Measurements from ENCODE around the gene PRKN.
A peak's percentile ranks its signal among the peaks of the same experiment; 100 is the strongest.

PRKN gene

DNA sequence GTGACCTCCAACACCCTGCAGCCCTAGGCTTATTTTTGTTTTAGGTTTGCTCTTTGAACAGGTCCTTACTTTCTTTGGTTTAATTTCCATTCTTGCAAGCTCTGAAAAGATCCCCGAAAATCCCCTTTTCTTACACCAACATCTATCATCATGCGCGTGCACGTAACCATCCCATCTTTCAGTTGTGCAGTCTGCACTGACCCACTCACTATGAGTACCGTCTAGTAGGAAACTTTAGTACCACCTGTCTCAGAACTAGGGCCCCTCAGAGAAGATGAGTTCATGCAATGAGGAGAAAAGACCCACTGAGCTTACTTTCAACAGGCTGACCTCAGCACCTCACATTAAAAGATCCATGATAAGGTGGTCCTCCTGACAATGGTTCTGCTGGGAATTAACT is 1333.1 kb downstream of the PRKN start:
- TF ChIP-seq GATA3 (IDR thresholded peaks at IDR 0.05; ENCODE audit: low read depth, low read length) = no peak
- no peak for TF ChIP-seq GATA2 (IDR thresholded peaks at IDR 0.05; ENCODE audit: low read depth, low read length)

DNA sequence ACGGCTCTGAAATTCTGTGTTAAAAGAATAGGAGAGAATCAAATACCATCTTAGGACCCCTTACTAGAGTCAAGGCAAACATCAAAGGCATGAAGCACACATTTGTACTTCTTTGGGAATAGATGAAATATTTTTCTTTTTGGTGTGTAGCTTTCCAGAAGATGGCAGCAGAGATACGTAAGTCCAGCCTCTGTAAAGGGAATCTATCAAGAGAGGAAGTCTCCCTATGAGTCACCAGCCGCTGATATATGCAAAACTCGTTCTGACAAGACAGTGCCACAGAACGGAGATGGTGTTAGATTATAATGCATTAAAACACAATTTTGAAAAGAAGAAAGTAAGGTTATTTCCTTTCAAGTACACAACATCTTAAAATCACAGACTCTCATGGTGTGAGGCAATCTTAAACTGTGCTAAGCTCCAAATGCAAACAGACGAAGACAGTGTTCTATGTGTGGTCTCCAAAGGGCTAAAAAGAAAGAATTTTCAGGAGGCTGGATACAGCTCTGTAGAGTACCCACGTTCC is 1333.7 kb downstream of the PRKN start:
- TF ChIP-seq GATA2 (IDR thresholded peaks at IDR 0.05; ENCODE audit: low read depth, low read length) = peak; percentile 24; the same call in 1 of the 2 replicates
- TF ChIP-seq GATA3 (IDR thresholded peaks at IDR 0.05; ENCODE audit: low read depth, low read length) = no peak

DNA sequence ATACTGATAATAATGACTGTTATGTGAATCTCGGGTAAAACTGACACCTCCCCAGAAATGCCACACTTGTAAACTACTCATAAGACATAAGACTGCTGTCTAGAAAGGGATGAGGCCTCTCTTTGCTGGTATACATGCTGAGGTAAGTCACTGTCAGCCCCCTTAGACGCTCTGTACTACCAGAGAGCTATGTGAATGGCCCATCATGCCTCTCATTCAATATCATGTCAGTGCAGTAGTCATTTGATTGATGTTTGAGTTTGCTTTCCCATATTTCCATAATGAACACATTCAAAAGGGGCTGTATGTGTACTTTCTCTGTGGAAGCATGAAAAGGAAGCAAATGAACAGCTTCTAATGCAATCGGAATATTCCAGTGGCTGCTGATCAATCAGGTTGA is 1334.3 kb downstream of the PRKN start:
- no peak for TF ChIP-seq GATA3 (IDR thresholded peaks at IDR 0.05; ENCODE audit: low read depth, low read length)
- TF ChIP-seq GATA2 (IDR thresholded peaks at IDR 0.05; ENCODE audit: low read depth, low read length) = no peak

DNA sequence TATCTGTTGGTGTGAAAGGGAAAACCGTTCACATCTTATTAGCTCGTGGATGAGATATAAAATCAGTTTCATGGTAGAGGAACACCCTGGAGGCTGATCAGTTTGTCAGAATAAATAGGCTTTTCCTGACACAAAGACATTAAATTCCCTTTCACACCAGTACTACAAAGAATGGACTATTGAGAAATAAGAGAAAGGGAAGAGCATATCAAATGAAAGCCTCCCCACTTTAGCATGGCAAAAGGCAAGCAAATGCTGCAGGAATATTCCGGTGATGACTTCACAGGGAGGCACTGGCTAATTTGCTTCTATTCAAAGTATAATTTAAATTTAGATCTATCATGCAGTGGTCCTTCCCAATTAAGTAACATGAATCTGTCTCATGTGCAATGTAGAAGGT is 1337.8 kb downstream of the PRKN start:
- TF ChIP-seq GATA2 (IDR thresholded peaks at IDR 0.05; ENCODE audit: low read depth, low read length) = no peak
- TF ChIP-seq GATA3 (IDR thresholded peaks at IDR 0.05; ENCODE audit: low read depth, low read length) = no peak

DNA sequence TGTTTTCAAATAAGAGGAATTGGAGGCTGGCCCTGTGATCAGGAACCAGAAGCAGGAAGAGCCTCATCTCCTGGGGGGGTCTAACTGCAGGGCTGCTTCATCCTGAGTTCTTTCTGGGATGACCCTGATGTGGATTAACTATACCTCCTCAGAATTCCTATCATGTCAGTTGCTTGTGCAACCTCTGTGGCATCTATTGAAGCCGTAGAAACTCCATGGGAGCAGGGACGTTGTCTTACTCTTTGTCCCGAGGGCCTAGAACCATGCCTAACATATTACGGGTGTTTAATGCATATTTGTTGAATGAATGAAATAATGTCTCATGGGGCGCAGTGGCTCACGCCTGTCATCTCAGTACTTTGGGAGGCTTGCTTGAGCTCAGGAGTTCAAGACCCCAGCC is 1343.6 kb downstream of the PRKN start:
- TF ChIP-seq GATA3 (IDR thresholded peaks at IDR 0.05; ENCODE audit: low read depth, low read length) (no peak), GATA2 (IDR thresholded peaks at IDR 0.05; ENCODE audit: low read depth, low read length) (no peak)

DNA sequence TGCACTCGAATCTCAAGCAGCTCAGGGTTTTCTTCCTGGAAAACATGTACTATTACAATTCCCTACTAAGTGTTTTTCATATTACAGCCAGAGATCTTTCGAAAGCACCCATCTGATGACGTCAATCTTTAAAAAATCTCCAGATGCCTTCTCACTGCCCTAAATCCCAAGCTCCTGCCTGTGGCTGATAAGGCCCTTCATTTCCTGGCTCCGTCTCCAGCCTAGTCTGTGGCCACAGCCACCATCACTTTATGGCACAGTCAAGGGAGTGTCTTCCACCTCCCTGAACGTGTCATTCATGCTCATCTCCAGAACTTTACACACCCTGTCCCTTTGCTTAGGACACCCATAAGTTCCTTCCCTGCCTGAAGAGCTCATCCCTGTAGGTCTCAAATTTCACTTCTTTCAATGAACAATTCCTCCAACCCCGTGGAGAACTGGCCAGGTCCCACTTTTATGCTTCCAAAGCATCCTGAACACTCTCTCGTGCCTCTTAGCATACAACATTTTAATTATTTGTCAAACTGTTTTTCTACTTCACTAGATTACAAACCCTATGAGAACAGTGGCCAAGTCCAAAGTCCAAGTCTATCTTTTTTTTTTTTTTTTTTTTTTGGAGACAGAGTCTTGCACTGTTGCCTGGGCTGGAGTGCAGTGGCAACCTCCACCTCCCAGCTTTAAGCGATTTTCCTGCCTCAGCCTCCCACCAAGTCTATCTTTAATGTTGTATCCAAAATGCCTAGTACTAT is 1347.6 kb downstream of the PRKN start:
- TF ChIP-seq GATA3 (IDR thresholded peaks at IDR 0.05; ENCODE audit: low read depth, low read length) = no peak
- TF ChIP-seq GATA2 (IDR thresholded peaks at IDR 0.05; ENCODE audit: low read depth, low read length) = no peak

DNA sequence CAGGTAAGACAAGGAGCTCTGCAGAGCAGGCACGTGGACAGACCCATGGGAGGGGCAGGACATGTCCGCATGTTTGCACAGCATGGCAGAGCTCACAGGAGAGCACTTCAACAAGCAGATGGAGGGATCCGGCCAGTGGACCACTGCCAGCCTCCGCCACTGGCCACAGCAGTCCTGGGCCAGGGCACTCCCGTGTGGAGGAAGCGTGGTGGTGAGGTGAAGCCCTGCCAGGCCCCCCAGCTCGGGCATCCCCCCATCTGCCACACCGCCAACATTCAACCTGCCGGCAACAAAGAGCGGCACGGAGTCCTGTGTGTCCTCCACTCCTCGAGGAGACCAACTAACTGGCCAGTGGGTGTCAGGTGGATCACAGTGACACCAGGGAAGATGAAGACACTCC is 1349.5 kb downstream of the PRKN start:
- TF ChIP-seq GATA2 (IDR thresholded peaks at IDR 0.05; ENCODE audit: low read depth, low read length) (no peak), GATA3 (IDR thresholded peaks at IDR 0.05; ENCODE audit: low read depth, low read length) (no peak)

DNA sequence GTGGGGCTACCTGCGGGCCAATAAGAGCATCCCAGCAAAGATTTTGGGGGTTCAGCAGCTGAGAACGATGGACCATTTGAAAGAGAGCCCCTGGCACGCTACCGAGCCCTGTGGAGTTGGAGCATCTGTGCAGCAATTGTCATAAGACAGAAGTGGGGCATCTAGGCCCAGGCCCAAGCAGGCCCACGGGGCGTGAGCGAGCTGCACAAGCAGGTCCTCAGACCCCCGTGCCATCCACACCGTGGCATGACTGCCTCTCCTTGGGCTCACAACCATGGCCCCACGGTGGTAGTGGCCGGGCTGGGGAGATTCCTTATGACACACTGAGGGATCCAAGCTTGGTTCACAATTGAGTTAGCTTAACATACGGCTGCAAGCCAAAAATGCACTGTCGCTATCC is 1350.5 kb downstream of the PRKN start:
- TF ChIP-seq GATA3 (IDR thresholded peaks at IDR 0.05; ENCODE audit: low read depth, low read length) (no peak), GATA2 (IDR thresholded peaks at IDR 0.05; ENCODE audit: low read depth, low read length) (no peak)

DNA sequence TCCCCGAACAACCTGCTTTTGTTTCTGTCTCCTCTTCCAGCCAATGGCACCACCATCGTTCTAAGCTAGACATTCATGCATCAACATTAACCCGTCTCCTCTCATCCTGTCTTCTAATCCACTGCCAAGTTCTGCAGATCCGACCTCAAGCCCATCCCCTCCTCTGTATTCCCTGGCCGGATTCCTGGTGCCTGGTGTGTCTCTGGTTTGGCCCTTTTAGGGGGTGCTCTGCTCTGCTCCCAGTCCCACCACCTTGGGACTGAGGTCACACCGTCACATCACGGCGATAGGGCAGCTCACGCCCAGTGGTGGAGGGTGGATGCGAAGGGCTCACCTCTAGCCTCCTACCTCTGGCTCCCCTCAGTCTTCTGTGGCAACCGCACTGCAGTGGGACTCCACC is 1351.2 kb downstream of the PRKN start:
- TF ChIP-seq GATA3 (IDR thresholded peaks at IDR 0.05; ENCODE audit: low read depth, low read length) = no peak
- no peak for TF ChIP-seq GATA2 (IDR thresholded peaks at IDR 0.05; ENCODE audit: low read depth, low read length)

DNA sequence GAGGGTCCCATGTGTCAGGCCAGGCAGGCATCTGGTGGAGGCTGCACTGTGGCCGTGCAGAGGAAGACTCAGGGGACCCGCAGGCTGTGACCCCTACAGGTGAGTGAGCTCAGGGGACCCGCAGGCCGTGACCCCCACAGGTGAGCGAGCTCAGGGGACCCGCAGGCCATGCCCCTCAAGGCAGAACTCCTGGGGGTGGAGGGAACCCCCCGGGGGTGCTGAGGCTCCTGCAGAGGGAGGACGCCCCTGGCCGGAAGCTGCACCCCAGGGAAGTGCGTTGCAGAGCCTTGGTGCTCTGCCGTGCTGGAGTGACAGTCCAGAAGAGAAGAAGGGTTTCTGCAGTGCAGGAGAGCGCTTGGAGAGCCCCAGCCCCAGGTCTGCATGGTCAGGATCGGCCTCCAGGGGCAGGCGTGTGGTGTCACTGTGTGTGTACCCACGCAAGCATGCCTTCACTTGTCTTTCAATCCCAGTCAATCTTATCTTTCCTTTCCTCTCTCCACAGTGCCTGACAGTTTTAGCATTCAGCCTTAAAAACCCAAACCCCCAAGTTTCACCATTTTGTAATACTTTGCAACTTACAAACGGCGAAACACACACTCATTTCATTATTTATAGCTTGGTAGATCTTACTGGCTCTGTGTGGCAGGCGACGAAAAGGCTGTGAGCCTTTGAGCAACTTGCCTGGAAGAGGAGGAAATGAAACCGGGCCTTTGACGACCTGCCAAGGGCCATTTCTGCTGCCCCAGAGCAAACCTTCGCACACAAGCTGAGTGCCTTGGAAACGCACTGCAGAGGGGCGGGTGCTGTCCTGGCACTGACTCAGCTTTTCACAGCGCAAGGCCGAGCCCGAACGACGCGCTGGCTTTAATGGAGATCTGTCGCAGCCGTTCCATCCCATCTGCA is 1352.3 kb downstream of the PRKN start:
- TF ChIP-seq GATA3 (IDR thresholded peaks at IDR 0.05; ENCODE audit: low read depth, low read length) (no peak), GATA2 (IDR thresholded peaks at IDR 0.05; ENCODE audit: low read depth, low read length) (peak; percentile 4; the same call in 1 of the 2 replicates)

DNA sequence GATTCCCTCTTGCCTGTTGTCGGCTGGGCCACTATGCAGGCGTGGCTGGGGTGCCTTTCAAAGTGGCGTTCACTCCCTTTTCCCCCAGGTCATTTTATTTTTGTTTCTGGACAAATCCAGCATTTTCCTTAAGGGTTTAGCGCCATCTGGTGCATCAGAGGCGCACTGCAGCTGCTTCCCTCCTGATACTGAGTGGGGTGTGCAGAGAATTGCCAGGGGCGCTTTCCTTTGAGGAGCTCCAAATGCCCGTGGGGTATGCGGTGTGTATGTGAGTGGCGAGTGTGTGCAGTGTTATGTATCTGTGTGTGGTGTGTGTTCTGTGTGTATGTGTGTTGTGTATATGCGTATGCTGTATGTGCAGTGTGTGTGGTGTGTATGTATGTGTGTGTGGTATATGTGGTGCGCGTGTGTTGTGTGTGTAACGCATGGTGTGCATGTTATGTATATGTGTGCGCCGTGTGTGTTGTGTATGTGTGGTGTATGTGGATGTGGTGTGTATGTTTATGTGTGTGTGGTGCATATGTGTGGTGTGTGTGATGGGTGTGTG is 1353.6 kb downstream of the PRKN start:
- no peak for TF ChIP-seq GATA3 (IDR thresholded peaks at IDR 0.05; ENCODE audit: low read depth, low read length)
- no peak for TF ChIP-seq GATA2 (IDR thresholded peaks at IDR 0.05; ENCODE audit: low read depth, low read length)

DNA sequence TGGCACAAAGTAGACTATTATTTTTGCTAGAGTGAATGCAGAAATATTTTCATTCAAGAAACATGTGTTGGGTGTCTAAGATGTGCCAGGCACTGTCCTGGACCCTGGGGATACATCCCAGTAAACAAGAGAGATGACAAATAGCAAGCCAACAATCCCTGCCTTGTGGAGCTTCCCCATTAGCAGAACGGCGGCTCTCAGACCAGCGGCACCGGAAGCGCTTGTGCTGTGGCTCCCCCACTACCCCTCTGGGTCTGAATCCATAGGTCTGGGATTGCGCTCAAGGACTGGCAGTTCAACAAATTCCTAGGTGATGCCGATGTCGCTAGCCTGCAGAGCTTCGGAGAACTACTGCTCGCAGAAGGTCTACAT is 1355.2 kb downstream of the PRKN start:
- TF ChIP-seq GATA2 (IDR thresholded peaks at IDR 0.05; ENCODE audit: low read depth, low read length) (no peak), GATA3 (IDR thresholded peaks at IDR 0.05; ENCODE audit: low read depth, low read length) (no peak)

DNA sequence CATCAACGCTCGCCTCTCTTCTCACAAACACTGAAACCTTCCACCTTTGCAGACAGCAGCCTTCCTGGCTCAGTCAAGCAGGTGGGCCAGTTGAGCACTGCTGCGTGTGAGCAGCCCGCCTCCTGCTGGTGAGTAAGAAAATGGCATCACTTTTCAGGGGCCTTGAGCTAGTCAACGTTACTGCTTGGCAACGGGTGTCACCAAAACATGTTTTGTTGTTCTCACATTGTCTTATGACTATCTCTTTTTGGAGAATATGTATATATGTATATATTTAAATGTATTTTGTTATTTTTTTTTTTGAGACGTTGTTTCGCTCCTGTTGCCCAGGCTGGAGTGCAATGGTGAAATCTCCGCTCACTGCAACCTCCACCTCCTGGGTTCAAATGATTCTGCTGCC is 1356.7 kb downstream of the PRKN start:
- TF ChIP-seq GATA2 (IDR thresholded peaks at IDR 0.05; ENCODE audit: low read depth, low read length) = no peak
- TF ChIP-seq GATA3 (IDR thresholded peaks at IDR 0.05; ENCODE audit: low read depth, low read length) = no peak

DNA sequence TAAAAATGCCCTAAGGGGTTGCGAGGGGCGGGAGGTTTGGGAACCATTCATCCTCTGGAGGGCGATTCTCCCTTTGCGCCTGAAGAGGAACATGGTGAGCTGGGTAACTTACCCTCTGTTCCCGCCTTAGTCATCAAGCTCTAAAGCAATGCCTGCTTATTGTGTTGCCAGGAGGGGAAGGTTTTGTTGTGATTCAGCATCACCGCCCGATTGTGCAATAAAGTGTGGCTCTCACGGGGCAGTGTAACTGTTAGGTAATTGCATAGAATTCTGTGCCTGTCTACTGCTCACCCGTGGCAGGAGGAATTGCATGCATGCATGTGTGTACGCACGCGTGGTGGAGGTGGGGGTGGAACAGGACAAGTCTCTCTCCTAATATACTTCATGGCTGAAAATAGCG is 1358.2 kb downstream of the PRKN start:
- TF ChIP-seq GATA3 (IDR thresholded peaks at IDR 0.05; ENCODE audit: low read depth, low read length) (no peak), GATA2 (IDR thresholded peaks at IDR 0.05; ENCODE audit: low read depth, low read length) (no peak)
